22Rv1 (cell line): Measurements from ENCODE around the gene GPRC5A.

Experiments
- CTCF ChIP-seq: fragments of 450-650 bp; IDR thresholded peaks from 2 replicates; pipeline ENCODE4 v1.5.1; 2017; ENCODE audit warnings: mild to moderate bottlenecking
- ZFX ChIP-seq: fragments of 450-650 bp; IDR thresholded peaks from 2 replicates; pipeline ENCODE4 v1.6.1; 2017; ENCODE audit warnings: antibody characterized with exemption, borderline replicate concordance

DNA sequence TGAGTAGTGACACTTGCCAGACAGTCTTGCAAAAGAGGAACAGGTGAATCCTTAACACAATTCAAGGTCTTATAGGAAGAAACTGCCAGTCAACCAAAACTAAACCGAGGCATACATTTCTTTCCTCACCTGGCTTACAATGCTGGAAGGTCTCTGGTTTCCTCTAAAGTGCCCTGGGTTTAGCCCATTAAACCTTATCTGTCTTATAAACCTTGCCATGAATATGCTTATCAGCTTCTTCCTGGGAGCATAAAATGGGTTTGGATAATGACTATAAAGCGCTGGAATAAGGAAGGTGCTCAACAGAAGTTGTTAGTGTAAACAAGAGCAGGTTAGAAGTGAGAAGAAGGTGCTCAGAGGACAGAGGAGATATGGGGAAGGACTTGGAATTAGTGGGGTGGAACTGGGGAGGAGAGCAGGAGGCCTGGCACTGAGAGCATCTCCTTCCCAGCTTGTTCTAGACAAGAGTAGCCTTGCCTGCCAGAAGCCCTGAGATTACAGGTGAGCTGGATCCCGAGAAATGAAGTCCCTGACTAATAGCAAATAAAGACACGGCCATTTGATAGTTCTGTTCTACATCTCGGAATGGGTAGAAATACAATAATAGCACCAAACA is 14.1 kb upstream of the GPRC5A start:
- TF ChIP-seq CTCF (no peak), ZFX (no peak)
